Osteoblast (primary cell): Measurements from ENCODE around the gene PLA1A. TPM values are rescaled to one million over a fixed set of nuclear protein-coding genes. Genes with fewer than 3 reads are reported as not detected.

ENCODE experiments used
- DNase-seq: peaks from one replicate; pipeline ENCODE4 v3.0.0; 2011; ENCODE audit warnings: low spot score, mixed read lengths; ENCODE audit not compliant: insufficient read length; ENCODE audit errors: missing footprints
- H2AFZ ChIP-seq: 2 replicates; pipeline ENCODE4 v1.6.0; 2011; ENCODE audit warnings: mild to moderate bottlenecking, low read length
- H3K27ac ChIP-seq: 2 replicates; pipeline ENCODE4 v1.5.1; 2011; ENCODE audit warnings: mild to moderate bottlenecking, low read depth, low read length, moderate library complexity
- H3K27me3 ChIP-seq: 2 replicates; pipeline ENCODE4 v1.6.0; 2012; ENCODE audit warnings: mild to moderate bottlenecking, control low read depth, inconsistent platforms, low read length, moderate library complexity; ENCODE audit not compliant: insufficient read depth
- H3K36me3 ChIP-seq: 2 replicates; pipeline ENCODE4 v1.5.1; 2011; ENCODE audit warnings: mild to moderate bottlenecking, low read length, control low read depth, moderate library complexity; ENCODE audit not compliant: insufficient read depth
- H3K4me1 ChIP-seq: 2 replicates; pipeline ENCODE4 v1.5.1; 2011; ENCODE audit warnings: mild to moderate bottlenecking, low read length, control low read depth, moderate library complexity; ENCODE audit not compliant: insufficient read depth
- H3K4me2 ChIP-seq: 2 replicates; pipeline ENCODE4 v1.6.0; 2011; ENCODE audit warnings: mild to moderate bottlenecking, low read length; ENCODE audit not compliant: insufficient read depth
- H3K4me3 ChIP-seq: fragments of 200-600 bp; sonication (generic); 3 replicates; pipeline ENCODE4 v1.5.1; 2012; ENCODE audit warnings: mild to moderate bottlenecking, low read length, inconsistent platforms; ENCODE audit not compliant: insufficient read depth
- H3K79me2 ChIP-seq: 2 replicates; pipeline ENCODE4 v1.6.0; 2012; ENCODE audit warnings: mild to moderate bottlenecking, low read length, control low read depth, inconsistent platforms; ENCODE audit not compliant: insufficient read depth
- H3K9me3 ChIP-seq: 2 replicates; pipeline ENCODE4 v1.5.1; 2011; ENCODE audit warnings: low read depth, low read length, control low read depth
- H4K20me1 ChIP-seq: 2 replicates; pipeline ENCODE4 v1.6.0; 2012; ENCODE audit warnings: mild to moderate bottlenecking, low read length, control low read depth; ENCODE audit not compliant: insufficient read depth
- CTCF ChIP-seq: IDR thresholded peaks from 2 replicates; pipeline ENCODE4 v1.5.1; 2011; ENCODE audit warnings: mild to moderate bottlenecking, low read depth, low read length, moderate library complexity; ENCODE audit errors: extremely low read depth
- total RNA-seq: library from RNA; depleted of rRNA; stranded (reverse); fragments of >200 nt; gene quantifications from 2 replicates; pipeline ENCODE4 v1.2.3, GENCODE V29; 2012

Gene PLA1A
- total RNA-seq, 1 donor = 0.36 TPM

GRCh38 chr3:119595639-119596334 lies 1.9 kb upstream of the PLA1A start:
- DNase-seq = no peak

GRCh38 chr3:119596398-119596797 lies 1.3 kb upstream of the PLA1A start:
- Histone ChIP-seq H3K27me3 (no peaks in the 10 kb centered on the region), H3K9me3 (no peaks in the 10 kb centered on the region), H3K27ac (no peak overlapping the region), H4K20me1 (no peaks in the 10 kb centered on the region), H3K4me1 (peaks cover 12% of the 10 kb centered on the region), H3K36me3 (no peaks in the 10 kb centered on the region), H3K79me2 (no peaks in the 10 kb centered on the region), H2AFZ (peak overlapping the region; percentile 83), H3K4me2 (peak overlapping the region; percentile 73), H3K4me3 (no peak overlapping the region)
- TF ChIP-seq CTCF = no peak
- no peak for DNase-seq

More at GRCh38 chr3:119595639-119596334, 1.9 kb upstream of the PLA1A start:
- Histone ChIP-seq H3K27me3 (no peaks in the 10 kb centered on the region), H3K4me2 (peak overlapping the region; percentile 73), H3K27ac (no peak overlapping the region), H2AFZ (peak overlapping the region; percentile 83), H3K4me3 (peak overlapping the region; percentile 49), H3K36me3 (no peaks in the 10 kb centered on the region), H4K20me1 (no peaks in the 10 kb centered on the region), H3K79me2 (no peaks in the 10 kb centered on the region), H3K4me1 (peaks cover 12% of the 10 kb centered on the region), H3K9me3 (no peaks in the 10 kb centered on the region)
- no peak for TF ChIP-seq CTCF

GRCh38 chr3:119598410-119599098 lies 869 bp downstream of the PLA1A start:
- H3K4me1 ChIP-seq = peaks cover 12% of the 10 kb centered on the region
- H3K27ac ChIP-seq = no peak overlapping the region
- no peaks in the 10 kb centered on the region for H3K79me2 ChIP-seq
- H3K4me3 ChIP-seq = no peak overlapping the region
- H2AFZ ChIP-seq = no peak overlapping the region
- DNase-seq = no peak
- H3K36me3 ChIP-seq = no peaks in the 10 kb centered on the region
- H4K20me1 ChIP-seq = no peaks in the 10 kb centered on the region
- no peak overlapping the region for H3K4me2 ChIP-seq
- H3K27me3 ChIP-seq = no peaks in the 10 kb centered on the region
- no peaks in the 10 kb centered on the region for H3K9me3 ChIP-seq
- TF ChIP-seq CTCF = no peak

- Histone ChIP-seq H2AFZ (no peak overlapping the region), H3K9me3 (no peaks in the 10 kb centered on the region), H3K27ac (no peak overlapping the region), H4K20me1 (no peaks in the 10 kb centered on the region), H3K4me1 (peaks cover 12% of the 10 kb centered on the region), H3K27me3 (no peaks in the 10 kb centered on the region), H3K4me2 (no peak overlapping the region), H3K79me2 (no peaks in the 10 kb centered on the region), H3K4me3 (no peak overlapping the region), H3K36me3 (no peaks in the 10 kb centered on the region)
- no peak for TF ChIP-seq CTCF
- DNase-seq = no peak
These were observed 2.0 kb downstream of the PLA1A start for GRCh38 chr3:119599558-119600174.
